DOHH2 (cell line): ENCODE measurements around the gene CST6.

ENCODE experiments used
- CTCF ChIP-seq: fragments of 200-600 bp; sonication (generic); IDR thresholded peaks from one replicate; pipeline ENCODE4 v1.5.1; 2014; ENCODE audit warnings: antibody characterized with exemption, mild to moderate bottlenecking, low read depth, low read length; ENCODE audit not compliant: poor library complexity, severe bottlenecking
- EZH2phosphoT487 ChIP-seq: fragments of 200-600 bp; sonication (generic); IDR thresholded peaks from 2 replicates; pipeline ENCODE4 v1.6.1; 2017; ENCODE audit warnings: borderline replicate concordance, mild to moderate bottlenecking, antibody characterized with exemption, low read length, moderate library complexity, mixed read lengths

GRCh38 chr11:66055021-66055420 lies 43.2 kb downstream of the CST6 start:
- TF ChIP-seq CTCF (no peak), EZH2phosphoT487 (no peak)
